GM18868 (cell line): ENCODE measurements around the gene RFX4.

Experiments used
- ATAC-seq: cut with Tn5 transposase; IDR thresholded peaks from one replicate; pipeline ENCODE4 v1.9.1; 2021; ENCODE audit warnings: mild to moderate bottlenecking, moderate library complexity; ENCODE audit not compliant: unreplicated experiment

RFX4 gene

DNA sequence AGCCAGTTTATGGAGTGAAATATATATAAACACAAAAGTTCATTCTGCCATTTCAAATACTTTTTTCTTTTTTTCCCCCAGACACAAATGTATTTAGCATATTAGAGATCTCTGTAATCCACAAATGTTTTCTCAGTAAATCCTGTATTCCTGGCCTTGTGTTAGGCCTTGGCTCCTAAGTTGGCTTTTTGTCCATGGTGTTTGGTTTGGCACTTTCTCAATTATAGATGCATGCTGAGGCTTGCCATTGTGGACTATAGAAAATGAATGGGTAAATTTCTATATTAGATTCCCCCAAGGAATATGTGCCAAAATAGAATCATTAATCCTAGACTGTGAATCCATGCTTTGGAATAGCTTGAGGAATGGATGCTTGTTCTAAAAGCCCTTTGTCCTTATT is 208.7 kb downstream of the RFX4 start:
- ATAC-seq, result no peak

DNA sequence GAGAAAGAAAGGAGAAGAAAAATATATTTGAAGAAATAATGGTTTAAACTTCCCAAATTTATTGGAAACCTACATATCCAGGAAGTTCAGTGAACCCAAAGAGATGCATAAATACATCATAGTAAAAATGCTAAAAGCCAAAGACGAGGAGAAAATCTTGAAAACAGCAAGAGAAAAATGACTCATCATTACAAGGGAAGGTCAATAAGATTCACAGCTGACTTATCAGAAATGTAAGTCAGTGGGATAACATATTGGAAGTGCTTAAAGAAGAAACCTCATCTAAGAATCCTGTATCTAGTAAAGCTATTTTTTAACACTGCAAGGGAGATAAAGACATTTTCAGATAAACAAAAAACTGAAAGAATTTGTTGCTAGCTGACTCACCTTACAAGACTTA is 211.6 kb downstream of the RFX4 start:
- no peak for ATAC-seq

DNA sequence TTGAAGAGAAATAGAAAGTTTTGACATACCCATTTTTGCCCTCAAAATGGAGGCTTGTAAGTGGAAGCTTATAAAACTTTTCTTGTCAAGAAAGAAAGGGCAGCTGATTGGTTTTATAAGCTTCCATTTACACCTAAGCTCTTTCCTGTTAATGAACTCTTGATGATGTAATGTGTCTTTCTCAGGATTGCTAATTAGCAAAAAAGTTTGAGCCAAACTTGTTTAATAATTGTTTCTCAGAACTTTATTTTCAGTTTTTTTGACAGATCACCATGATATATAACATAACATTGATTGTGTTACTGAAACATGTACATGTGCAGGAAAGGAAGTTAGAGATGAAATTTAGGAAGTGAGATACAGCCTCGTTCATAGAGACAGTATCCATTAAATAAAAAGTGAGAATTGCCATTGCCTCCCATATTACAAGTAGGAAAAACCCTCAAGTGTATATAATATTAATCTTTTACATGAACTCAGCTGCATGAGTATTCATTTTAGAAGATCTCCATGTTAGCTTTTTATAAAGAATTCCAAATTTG is 218.4 kb downstream of the RFX4 start:
- no peak for ATAC-seq

DNA sequence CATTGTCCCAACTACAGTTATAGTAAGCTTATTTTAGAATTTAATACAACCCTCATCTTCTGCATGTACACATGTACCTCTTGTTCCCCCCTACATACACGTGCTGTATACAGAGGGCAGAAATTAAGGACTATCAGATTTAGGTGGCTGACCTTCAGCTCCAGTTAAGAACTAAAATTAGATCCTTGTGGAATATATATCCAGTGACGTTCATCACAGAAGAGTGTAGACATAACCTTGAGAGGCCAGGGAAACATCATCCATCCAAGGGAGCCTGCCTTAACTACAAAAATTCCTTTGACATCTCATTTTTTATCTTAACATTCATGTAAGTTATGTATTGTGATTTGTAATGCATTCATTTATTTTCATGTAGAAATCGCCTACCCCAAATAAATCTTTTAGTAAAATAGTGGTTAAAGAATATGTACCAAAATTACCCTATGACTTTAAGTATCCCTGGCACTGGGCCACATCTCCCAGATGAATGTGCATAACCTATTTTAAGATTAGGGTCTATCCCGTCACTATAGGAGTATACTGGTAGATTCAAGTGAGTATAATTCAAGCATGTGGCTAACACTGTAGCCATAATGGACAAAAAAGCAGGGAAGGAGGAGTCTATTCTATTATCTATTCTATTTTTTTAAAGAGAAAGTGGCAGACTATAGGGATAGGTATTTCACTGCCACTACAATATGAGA is 219.2 kb downstream of the RFX4 start:
- no peak for ATAC-seq

DNA sequence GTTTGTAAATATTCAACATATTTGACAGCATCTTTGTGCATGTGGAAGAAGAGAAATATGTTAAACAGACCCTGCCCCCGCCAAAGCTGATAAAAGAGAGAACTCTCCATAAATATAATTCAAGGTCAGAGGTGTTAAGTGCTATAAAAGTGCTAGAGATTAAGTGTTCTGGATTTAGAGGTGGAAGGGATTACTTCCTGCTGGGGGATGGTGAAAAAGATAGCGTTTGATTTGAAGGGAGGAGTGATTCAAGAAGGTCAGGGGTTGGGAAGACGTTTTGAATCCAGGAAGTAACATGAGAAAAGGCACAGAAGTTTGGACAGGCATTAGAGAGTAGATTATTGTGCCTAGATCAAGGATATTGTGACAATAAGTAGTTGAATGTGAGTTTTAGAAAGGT is 221.9 kb downstream of the RFX4 start:
- ATAC-seq, result no peak
